Testis (tissue), 2 donors: ENCODE data around the gene PDE10A.

ENCODE experiments used
- CTCF ChIP-seq, 3 experiments: fragments of 450-650 bp in 2 of 3; fragments of 200-600 bp in 1 of 3; sonication (generic) in 1 of 3; IDR thresholded peaks; one replicate each; pipeline ENCODE4 v1.5.1; 2016 to 2019; ENCODE audit warnings: antibody characterized with exemption in 3 of 3, mild to moderate bottlenecking in 2 of 3, moderate library complexity in 1 of 3
- POLR2A ChIP-seq: fragments of 450-650 bp; IDR thresholded peaks from one replicate; pipeline ENCODE4 v1.6.1; 2017; ENCODE audit warnings: antibody characterized with exemption, mild to moderate bottlenecking, moderate library complexity

- TF ChIP-seq CTCF (IDR thresholded peaks at IDR 0.05): no peak
- TF ChIP-seq POLR2A: no peak
These were observed 4.5 kb downstream of the PDE10A start for GRCh38 chr6:165658395-165659058.
